Measurements from ENCODE around the gene ILKAP.

ILKAP gene

GRCh38 chr2:238163481-238164198 is 39.9 kb downstream of the ILKAP start:
- DNase-seq, result no peak

- no peak for DNase-seq
Measured at GRCh38 chr2:238162846-238163441, 40.6 kb downstream of the ILKAP start.

- DNase-seq, result no peak
Measured at GRCh38 chr2:238162251-238162845, 41.1 kb downstream of the ILKAP start.

- DNase-seq, result no peak
Measured at GRCh38 chr2:238161291-238162051, 42.0 kb downstream of the ILKAP start.

GRCh38 chr2:238160206-238161129 is 43.0 kb downstream of the ILKAP start:
- no peak for DNase-seq

- DNase-seq, result no peak
Measured at GRCh38 chr2:238159661-238160205, 43.8 kb downstream of the ILKAP start.

GRCh38 chr2:238159071-238159539 is 44.4 kb downstream of the ILKAP start:
- DNase-seq, result peak; percentile 13

- peak; percentile 38 for DNase-seq
Measured at GRCh38 chr2:238158509-238159070, 44.9 kb downstream of the ILKAP start, which contains the start of gene ERFE. TSS of gene ERFE (plus strand) at chr2:238158970. CDS start at chr2:238159008, 38 bp downstream.

GRCh38 chr2:238158018-238158508 is 45.4 kb downstream of the ILKAP start:
- DNase-seq, result no peak

- no peak for DNase-seq
Measured at GRCh38 chr2:238157506-238158017, 45.9 kb downstream of the ILKAP start.

GRCh38 chr2:238155761-238156694 is 47.5 kb downstream of the ILKAP start:
- no peak for DNase-seq

GRCh38 chr2:238155051-238155760 is 48.3 kb downstream of the ILKAP start:
- no peak for DNase-seq

- DNase-seq, result no peak
Measured at GRCh38 chr2:238154570-238154969, 48.9 kb downstream of the ILKAP start.

GRCh38 chr2:238152771-238153688 is 50.5 kb downstream of the ILKAP start:
- no peak for DNase-seq

- no peak for DNase-seq
Measured at GRCh38 chr2:238151628-238152235, 51.8 kb downstream of the ILKAP start.

- no peak for DNase-seq
Measured at GRCh38 chr2:238151205-238151604, 52.3 kb downstream of the ILKAP start.

GRCh38 chr2:238150686-238151085 is 52.8 kb downstream of the ILKAP start:
- DNase-seq, result no peak
